ENCODE measurements around the gene SPOCK1.

GRCh38 chr5:137126829-137127228 lies 372.3 kb downstream of the SPOCK1 start:
- TF ChIP-seq CTCF (IDR thresholded peaks at IDR 0.05; ENCODE audit: insufficient read depth, low read length) (no peak), GABPA (IDR thresholded peaks at IDR 0.05; ENCODE audit: low read depth) (no peak), SPI1 (IDR thresholded peaks at IDR 0.05; ENCODE audit: borderline replicate concordance, low read depth) (no peak), POLR2AphosphoS5 (IDR thresholded peaks at IDR 0.05; ENCODE audit: low read depth) (no peak)

Data from HL-60 (cell line).